Liver (tissue), 9 donors: Measurements from ENCODE around the gene AIMP1. TPM values are rescaled to one million over a fixed set of nuclear protein-coding genes. Genes with fewer than 3 reads are reported as not detected.

Experiments used
- DNase-seq: peaks from one replicate; pipeline ENCODE4 v3.0.0-alpha.2; 2017; ENCODE audit warnings: low spot score
- H3K27ac ChIP-seq, 2 donors: one replicate each; pipeline ENCODE4 v1.7.0; 2013; ENCODE audit warnings: inconsistent platforms in 2 of 2, low read length in 2 of 2, control low read depth in 1 of 2, low read depth in 1 of 2, mild to moderate bottlenecking in 1 of 2
- H3K27me3 ChIP-seq, 4 donors: one replicate each; pipeline versions ENCODE4 v1.6.1 to v1.7.0; 2013; ENCODE audit warnings: low read length in 3 of 4, inconsistent platforms in 1 of 4, mild to moderate bottlenecking in 1 of 4, moderate library complexity in 1 of 4; ENCODE audit not compliant: control insufficient read depth in 4 of 4, insufficient read depth in 4 of 4
- H3K36me3 ChIP-seq, 4 donors: one replicate each; pipeline versions ENCODE4 v1.6.1 to v1.7.0; 2013; ENCODE audit warnings: low read length in 3 of 4, mild to moderate bottlenecking in 3 of 4, low read depth in 1 of 4, moderate library complexity in 1 of 4; ENCODE audit not compliant: control insufficient read depth in 4 of 4, insufficient read depth in 3 of 4
- H3K4me1 ChIP-seq, 4 donors: one replicate each; pipeline versions ENCODE4 v1.6.1 to v1.7.0; 2013; ENCODE audit warnings: low read length in 3 of 4, mild to moderate bottlenecking in 3 of 4, moderate library complexity in 1 of 4; ENCODE audit not compliant: control insufficient read depth in 4 of 4, insufficient read depth in 4 of 4
- H3K4me3 ChIP-seq, 3 donors: one replicate each; pipeline versions ENCODE4 v1.6.1 to v1.7.0; 2013; ENCODE audit warnings: low read length in 3 of 3, control low read depth in 1 of 3, low read depth in 1 of 3, mild to moderate bottlenecking in 1 of 3
- H3K9ac ChIP-seq, 2 donors: one replicate each; pipeline ENCODE4 v1.7.0; 2013; ENCODE audit warnings: low read length in 2 of 2, mild to moderate bottlenecking in 2 of 2, moderate library complexity in 2 of 2, control low read depth in 1 of 2, low read depth in 1 of 2
- H3K9me3 ChIP-seq, 4 donors: one replicate each; pipeline versions ENCODE4 v1.6.1 to v1.7.0; 2013; ENCODE audit warnings: low read length in 3 of 4; ENCODE audit not compliant: control insufficient read depth in 4 of 4
- ATF3 ChIP-seq: IDR thresholded peaks from 2 replicates; pipeline ENCODE4 v1.6.1; 2016; ENCODE audit warnings: antibody characterized with exemption
- CTCF ChIP-seq: fragments of 150-350 bp; IDR thresholded peaks from 2 replicates; pipeline ENCODE4 v1.5.1; 2017; ENCODE audit warnings: improper control_type of control experiment, low read depth, low read length; ENCODE audit not compliant: missing input control
- EGR1 ChIP-seq, 2 donors: IDR thresholded peaks; 2 replicates each; pipeline ENCODE4 v1.6.1; 2016 to 2018; ENCODE audit warnings: antibody characterized with exemption in 2 of 2, low read depth in 2 of 2
- FOXA1 ChIP-seq: IDR thresholded peaks from 2 replicates; pipeline ENCODE4 v1.6.1; 2016; ENCODE audit warnings: antibody characterized with exemption
- FOXA2 ChIP-seq: IDR thresholded peaks from 2 replicates; pipeline ENCODE4 v1.6.1; 2016; ENCODE audit warnings: antibody characterized with exemption
- GABPA ChIP-seq, 2 donors: IDR thresholded peaks in 1 of 2; conservative IDR thresholded peaks in 1 of 2; 2 replicates each; pipeline ENCODE4 v1.6.1; 2016; ENCODE audit warnings: antibody characterized with exemption in 2 of 2, mild to moderate bottlenecking in 1 of 2, moderate library complexity in 1 of 2
- HNF4A ChIP-seq, 2 donors: conservative IDR thresholded peaks; 2 replicates each; pipeline ENCODE4 v1.6.1; 2016; ENCODE audit warnings: antibody characterized with exemption in 2 of 2, mild to moderate bottlenecking in 2 of 2
- HNF4G ChIP-seq: IDR thresholded peaks from 2 replicates; pipeline ENCODE4 v1.6.1; 2016; ENCODE audit warnings: antibody characterized with exemption
- JUND ChIP-seq, 2 donors: IDR thresholded peaks; 2 replicates each; pipeline ENCODE4 v1.6.1; 2016; ENCODE audit warnings: antibody characterized with exemption in 2 of 2
- MAX ChIP-seq: IDR thresholded peaks from 2 replicates; pipeline ENCODE4 v1.6.1; 2016; ENCODE audit warnings: antibody characterized with exemption
- NR2F2 ChIP-seq: IDR thresholded peaks from 2 replicates; pipeline ENCODE4 v1.6.1; 2016; ENCODE audit warnings: antibody characterized with exemption
- RAD21 ChIP-seq, 2 donors: IDR thresholded peaks; 2 replicates each; pipeline ENCODE4 v1.6.1; 2016; ENCODE audit warnings: antibody characterized with exemption in 2 of 2, mild to moderate bottlenecking in 2 of 2
- REST ChIP-seq: IDR thresholded peaks from 2 replicates; pipeline ENCODE4 v1.6.1; 2016; ENCODE audit warnings: antibody characterized with exemption, mild to moderate bottlenecking
- RXRA ChIP-seq, 2 donors: IDR thresholded peaks; 2 replicates each; pipeline ENCODE4 v1.6.1; 2017 to 2018; ENCODE audit warnings: antibody characterized with exemption in 2 of 2, mild to moderate bottlenecking in 1 of 2
- SP1 ChIP-seq: IDR thresholded peaks from 2 replicates; pipeline ENCODE4 v1.6.1; 2018; ENCODE audit warnings: antibody characterized with exemption, mild to moderate bottlenecking
- TAF1 ChIP-seq: conservative IDR thresholded peaks from 2 replicates; pipeline ENCODE4 v1.6.1; 2016; ENCODE audit warnings: antibody characterized with exemption, mild to moderate bottlenecking
- ZBTB33 ChIP-seq: IDR thresholded peaks from 2 replicates; pipeline ENCODE4 v1.6.1; 2016; ENCODE audit warnings: antibody characterized with exemption
- WGBS: extraction: QIAGEN DNeasy Blood & Tissue Kit; methylation state at CpG from one replicate; pipeline ENCODE4 v1.1.7; 2013; 5-methylcytosine and 5-hydroxymethylcytosine counted together
- polyA plus RNA-seq, 2 donors: library from polyadenylated mRNA; stranded (reverse) in 1 of 2; unstranded in 1 of 2; fragments of 200-250 nt in 1 of 2; fragments of >200 nt in 1 of 2; fragmentation: Nextera tagmentation in 1 of 2; extraction: Ambion mirVana in 1 of 2; gene quantifications; one replicate each; pipeline versions ENCODE4 v1.2.1 to v1.2.3, GENCODE V29; 2013 to 2015
- total RNA-seq, 2 donors: library from RNA; depleted of rRNA; stranded (reverse); fragments of >200 nt; gene quantifications; one replicate each; pipeline ENCODE4 v1.2.3, GENCODE V29; 2014
- donor health status: healthy.
- donor health status: healthy.
- donor health status: healthy.
- donor health status: healthy.
- donor health status: healthy.

AIMP1 gene
- total and polyA plus RNA-seq, 4 donors: 8.6 to 44.6 (median 10.5) TPM

- WGBS: 77% methylated on average over 1 of the region's 1 CpG
- Histone ChIP-seq H3K4me1 (no peaks in the 10 kb centered on the region), H3K9me3 (no peaks in the 10 kb centered on the region), H3K27me3 (no peaks in the 10 kb centered on the region), H3K4me3 (no peak overlapping the region), H3K9ac (no peak overlapping the region), H3K27ac (no peak overlapping the region), H3K36me3 (peaks cover 0 to 1% (median 0%) of the 10 kb centered on the region in 4 donors)
- DNase-seq: no peak
- no peak for TF ChIP-seq REST
- no peak for TF ChIP-seq CTCF
- TF ChIP-seq SP1: no peak
- TF ChIP-seq NR2F2: no peak
- TF ChIP-seq GABPA (IDR thresholded peaks at IDR 0.05 in 1 of 2, conservative IDR thresholded peaks at IDR 0.05 in 1 of 2): no peak
- no peak for TF ChIP-seq FOXA1
- TF ChIP-seq ATF3: no peak
- no peak for TF ChIP-seq TAF1
- TF ChIP-seq JUND (IDR thresholded peaks at IDR 0.05): no peak
- no peak for TF ChIP-seq FOXA2
- TF ChIP-seq MAX: no peak
- no peak for TF ChIP-seq HNF4A (conservative IDR thresholded peaks at IDR 0.05)
- no peak for TF ChIP-seq HNF4G
- TF ChIP-seq ZBTB33: no peak
- no peak for TF ChIP-seq RXRA (IDR thresholded peaks at IDR 0.05)
- no peak for TF ChIP-seq EGR1 (IDR thresholded peaks at IDR 0.05; ENCODE audit: low read depth in 2 of 2)
- TF ChIP-seq RAD21 (IDR thresholded peaks at IDR 0.05): no peak
These were observed 39.1 kb upstream of the AIMP1 start for GRCh38 chr4:106277140-106277675.
